ENCODE data around the gene GPX1. TPM values are rescaled to one million over a fixed set of nuclear protein-coding genes. Genes with fewer than 3 reads are reported as not detected.
A peak's percentile ranks its signal among the peaks of the same experiment; 100 is the strongest.

Gene GPX1
- total RNA-seq, 4 donors from 2014 or later, result 217 to 359 (median 310) TPM

GRCh38 chr3:49387721-49388120, 29.6 kb upstream of the GPX1 start:
- no peak for TF ChIP-seq POLR2A (IDR thresholded peaks at IDR 0.05)
- no peak for TF ChIP-seq EP300 (IDR thresholded peaks at IDR 0.05)
- no peak for TF ChIP-seq CTCF (IDR thresholded peaks at IDR 0.05)
- 84 to 90% methylated on average over 2 of the region's 2 CpGs for WGBS, 2 donors
- H3K9me3 ChIP-seq, result no peaks in the 10 kb centered on the region
- DNase-seq (ENCODE audit: low spot score in 2 of 2), result no peak
- no peaks in the 10 kb centered on the region for H3K27me3 ChIP-seq
- no peak overlapping the region for H3K4me3 ChIP-seq
- H3K36me3 ChIP-seq, result peaks cover 0 to 5% (median 0%) of the 10 kb centered on the region in 3 donors
- H3K27ac ChIP-seq, result no peak overlapping the region
- H3K4me1 ChIP-seq, result peaks cover 0 to 73% (median 18%) of the 10 kb centered on the region in 4 donors

GRCh38 chr3:49386056-49386756, 28.1 kb upstream of the GPX1 start:
- peak overlapping the region in 1 of 4 donors; percentile 53 for H3K27ac ChIP-seq
- 69 to 70% methylated on average over 11 of the region's 11 CpGs for WGBS, 2 donors
- no peaks in the 10 kb centered on the region for H3K27me3 ChIP-seq
- H3K4me1 ChIP-seq, result peaks cover 0 to 71% (median 16%) of the 10 kb centered on the region in 4 donors
- no peaks in the 10 kb centered on the region for H3K9me3 ChIP-seq
- peaks cover 0 to 5% (median 0%) of the 10 kb centered on the region in 3 donors for H3K36me3 ChIP-seq
- DNase-seq (ENCODE audit: low spot score in 2 of 2), result no peak
- no peak overlapping the region for H3K4me3 ChIP-seq
- TF ChIP-seq EP300 (IDR thresholded peaks at IDR 0.05), result no peak
- no peak for TF ChIP-seq POLR2A (IDR thresholded peaks at IDR 0.05)
- no peak for TF ChIP-seq CTCF (IDR thresholded peaks at IDR 0.05)

DNA sequence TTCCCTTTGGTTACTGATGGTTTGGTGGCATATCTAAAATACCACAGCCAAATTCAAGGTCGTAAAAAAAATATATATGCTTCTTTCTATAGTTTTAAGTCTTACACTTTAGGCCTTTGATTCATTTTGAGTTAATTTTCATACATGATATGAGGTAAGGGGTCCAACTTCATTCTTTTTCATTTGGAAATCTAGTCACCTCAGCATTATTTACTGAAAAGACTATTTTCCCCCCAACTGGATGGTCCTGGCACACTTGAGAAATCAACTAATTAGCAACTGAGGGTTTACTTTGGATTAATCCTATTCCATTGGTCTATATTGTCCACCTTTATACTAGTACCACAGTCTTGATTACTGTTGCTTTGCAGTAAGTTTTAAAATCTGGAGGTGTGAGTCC, 27.5 kb upstream of the GPX1 start:
- no peaks in the 10 kb centered on the region for H3K9me3 ChIP-seq
- no peaks in the 10 kb centered on the region for H3K27me3 ChIP-seq
- no peak for TF ChIP-seq CTCF (IDR thresholded peaks at IDR 0.05)
- TF ChIP-seq POLR2A (IDR thresholded peaks at IDR 0.05), result no peak
- no peak for TF ChIP-seq EP300 (IDR thresholded peaks at IDR 0.05)
- H3K36me3 ChIP-seq, result peaks cover 0 to 5% (median 0%) of the 10 kb centered on the region in 3 donors
- H3K4me3 ChIP-seq, result no peak overlapping the region
- H3K4me1 ChIP-seq, result peaks cover 0 to 68% (median 16%) of the 10 kb centered on the region in 4 donors
- peak overlapping the region in 1 of 4 donors; percentile 32 for H3K27ac ChIP-seq
- 88 to 90% methylated on average over 1 of the region's 1 CpG for WGBS, 2 donors
- no peak for DNase-seq (ENCODE audit: low spot score in 2 of 2)

GRCh38 chr3:49383387-49383786, 25.2 kb upstream of the GPX1 start:
- WGBS, 2 donors, result 48 to 63% methylated on average over 5 of the region's 5 CpGs
- H3K27ac ChIP-seq, result no peak overlapping the region
- DNase-seq (ENCODE audit: low spot score in 2 of 2), result no peak
- H3K4me3 ChIP-seq, result no peak overlapping the region
- peaks cover 0 to 69% (median 21%) of the 10 kb centered on the region in 4 donors for H3K4me1 ChIP-seq
- TF ChIP-seq CTCF (IDR thresholded peaks at IDR 0.05), result no peak
- TF ChIP-seq EP300 (IDR thresholded peaks at IDR 0.05), result no peak
- TF ChIP-seq POLR2A (IDR thresholded peaks at IDR 0.05), result no peak
- H3K36me3 ChIP-seq, result peaks cover 0 to 2% (median 0%) of the 10 kb centered on the region in 3 donors
- H3K9me3 ChIP-seq, result no peaks in the 10 kb centered on the region
- no peaks in the 10 kb centered on the region for H3K27me3 ChIP-seq

- Histone ChIP-seq H3K9me3 (no peaks in the 10 kb centered on the region), H3K36me3 (peaks cover 0 to 26% (median 10%) of the 10 kb centered on the region in 3 donors), H3K4me1 (peaks cover 0 to 55% (median 6%) of the 10 kb centered on the region in 4 donors), H3K4me3 (no peak overlapping the region), H3K27me3 (no peaks in the 10 kb centered on the region), H3K27ac (peak overlapping the region in 1 of 4 donors; percentile 57)
- TF ChIP-seq POLR2A (IDR thresholded peaks at IDR 0.05) (no peak), CTCF (IDR thresholded peaks at IDR 0.05) (no peak), EP300 (IDR thresholded peaks at IDR 0.05) (peak in 1 of 2 donors; percentile 10)
- DNase-seq (ENCODE audit: low spot score in 2 of 2), result peak; percentile 33 to 40
- 72 to 81% methylated on average over 11 of the region's 11 CpGs for WGBS, 2 donors
Observed at GRCh38 chr3:49378249-49378895, 20.2 kb upstream of the GPX1 start.

Data from tibial nerve (tissue), 4 donors.